Measurements from ENCODE around the gene TERC. TPM values are rescaled to one million over a fixed set of nuclear protein-coding genes. Genes with fewer than 3 reads are reported as not detected.

The TERC gene
- polyA plus RNA-seq, 1 donor from 2014 or later: not detected

- Histone ChIP-seq H3K4me3 (ENCODE audit: low read length) (no peak overlapping the region), H3K36me3 (ENCODE audit: insufficient read depth, low read length) (no peaks in the 10 kb centered on the region), H3K9me3 (ENCODE audit: low read length) (no peaks in the 10 kb centered on the region), H3K27me3 (ENCODE audit: insufficient read depth, low read depth, low read length) (no peaks in the 10 kb centered on the region), H3K4me2 (ENCODE audit: low read length) (no peak overlapping the region), H2AFZ (ENCODE audit: low read depth, low read length) (no peak overlapping the region), H3F3A (ENCODE audit: insufficient read depth, low read length, poor library complexity, severe bottlenecking) (no peaks in the 10 kb centered on the region), H3K9ac (ENCODE audit: low read length) (no peak overlapping the region), H3K79me2 (replicated peaks; ENCODE audit: insufficient read depth, low read length) (no peaks in the 10 kb centered on the region), H3K9me2 (ENCODE audit: insufficient read depth, low read length) (no peaks in the 10 kb centered on the region), H3K27ac (ENCODE audit: low read length) (no peak overlapping the region), H4K20me1 (ENCODE audit: insufficient read depth) (no peaks in the 10 kb centered on the region)
- TF ChIP-seq SMC3 (conservative IDR thresholded peaks at IDR 0.05; ENCODE audit: poor library complexity): no peak
- no peak for TF ChIP-seq TAF1 (IDR thresholded peaks at IDR 0.05; ENCODE audit: low read depth)
- no peak for TF ChIP-seq CTCF (IDR thresholded peaks at IDR 0.05; ENCODE audit: poor library complexity, severe bottlenecking)
- no peak for TF ChIP-seq MXI1 (conservative IDR thresholded peaks at IDR 0.05; ENCODE audit: poor library complexity, severe bottlenecking)
- TF ChIP-seq RAD21 (conservative IDR thresholded peaks at IDR 0.05): no peak
- no peak for TF ChIP-seq REST (IDR thresholded peaks at IDR 0.05; ENCODE audit: borderline replicate concordance)
- TF ChIP-seq EZH2 (IDR thresholded peaks at IDR 0.05; ENCODE audit: borderline replicate concordance, insufficient read depth, low read length, poor library complexity, severe bottlenecking): no peak
- no peak for TF ChIP-seq POLR2AphosphoS5 (IDR thresholded peaks at IDR 0.05)
Observed at GRCh38 chr3:169748670-169749069, 16.2 kb downstream of the TERC start.

GRCh38 chr3:169746924-169747323 lies 17.9 kb downstream of the TERC start:
- no peak overlapping the region for H3K4me2 ChIP-seq (ENCODE audit: low read length)
- no peak for TF ChIP-seq EP300 (conservative IDR thresholded peaks at IDR 0.05; ENCODE audit: poor library complexity, severe bottlenecking)
- TF ChIP-seq MXI1 (conservative IDR thresholded peaks at IDR 0.05; ENCODE audit: poor library complexity, severe bottlenecking): no peak
- no peak for TF ChIP-seq POLR2AphosphoS5 (IDR thresholded peaks at IDR 0.05)
- no peak for TF ChIP-seq TAF1 (IDR thresholded peaks at IDR 0.05; ENCODE audit: low read depth)
- TF ChIP-seq SMC3 (conservative IDR thresholded peaks at IDR 0.05; ENCODE audit: poor library complexity): no peak
- no peak for TF ChIP-seq REST (IDR thresholded peaks at IDR 0.05; ENCODE audit: borderline replicate concordance)
- TF ChIP-seq CTCF (IDR thresholded peaks at IDR 0.05; ENCODE audit: poor library complexity, severe bottlenecking): no peak
- no peak for TF ChIP-seq RAD21 (conservative IDR thresholded peaks at IDR 0.05)
- no peak for TF ChIP-seq EZH2 (IDR thresholded peaks at IDR 0.05; ENCODE audit: borderline replicate concordance, insufficient read depth, low read length, poor library complexity, severe bottlenecking)
- H3K27me3 ChIP-seq (ENCODE audit: insufficient read depth, low read depth, low read length): no peaks in the 10 kb centered on the region
- H3F3A ChIP-seq (ENCODE audit: insufficient read depth, low read length, poor library complexity, severe bottlenecking): no peaks in the 10 kb centered on the region
- H3K36me3 ChIP-seq (ENCODE audit: insufficient read depth, low read length): no peaks in the 10 kb centered on the region
- no peaks in the 10 kb centered on the region for H4K20me1 ChIP-seq (ENCODE audit: insufficient read depth)
- no peak overlapping the region for H3K9ac ChIP-seq (ENCODE audit: low read length)
- no peaks in the 10 kb centered on the region for H3K79me2 ChIP-seq (replicated peaks; ENCODE audit: insufficient read depth, low read length)
- no peaks in the 10 kb centered on the region for H3K9me3 ChIP-seq (ENCODE audit: low read length)
- no peak overlapping the region for H3K4me3 ChIP-seq (ENCODE audit: low read length)
- no peak overlapping the region for H3K27ac ChIP-seq (ENCODE audit: low read length)
- H2AFZ ChIP-seq (ENCODE audit: low read depth, low read length): no peak overlapping the region
- H3K9me2 ChIP-seq (ENCODE audit: insufficient read depth, low read length): no peaks in the 10 kb centered on the region
